Panc1 (cell line): Measurements from ENCODE around the gene ACP3. TPM values are rescaled to one million over a fixed set of nuclear protein-coding genes. Genes with fewer than 3 reads are reported as not detected.

Experiments used
- ATAC-seq: fragments of 200-7000 bp; cut with Tn5 transposase; 2 replicates; pipeline ENCODE4 v1.9.1; 2020; ENCODE audit warnings: mild to moderate bottlenecking, moderate library complexity
- BruUV-seq: library from RNA; stranded (reverse); fragments of 400-500 nt; replicated peaks from 2 replicates; lab custom pipeline; 2021; lab: Mats Ljungman, UMichigan
- CTCF ChIA-PET: fragments of 300-600 bp; sonication (Branson Sonifier 250); formaldehyde crosslinking; loops from one replicate; lab custom pipeline; 2022; ENCODE audit warnings: antibody characterized with exemption; lab: Charles Lee
- POLR2A ChIA-PET: fragments of 300-600 bp; sonication (Branson Sonifier 250); formaldehyde crosslinking; loops from one replicate; lab custom pipeline; 2022; ENCODE audit warnings: antibody characterized with exemption; lab: Charles Lee
- DNase-seq: peaks from one replicate; pipeline ENCODE4 v3.0.0-alpha.2; 2010; ENCODE audit warnings: low read depth, low spot score
- H3K27ac ChIP-seq: 2 replicates; pipeline ENCODE4 v1.5.1; 2011; ENCODE audit warnings: mild to moderate bottlenecking, low read length, inconsistent platforms
- H3K27me3 ChIP-seq: fragments of 200-500 bp; sonication (Bioruptor generic); 2 replicates; pipeline ENCODE4 v1.6.0; 2014; ENCODE audit warnings: low read length, inconsistent platforms; ENCODE audit not compliant: control insufficient read depth, insufficient read depth
- H3K36me3 ChIP-seq: fragments of 200-500 bp; sonication (Bioruptor generic); 2 replicates; pipeline ENCODE4 v1.5.1; 2014; ENCODE audit warnings: inconsistent platforms, mild to moderate bottlenecking, low read length, moderate library complexity; ENCODE audit not compliant: control insufficient read depth, insufficient read depth
- H3K4me1 ChIP-seq: 2 replicates; pipeline ENCODE4 v1.5.1; 2011; ENCODE audit warnings: inconsistent platforms, mild to moderate bottlenecking, low read length, moderate library complexity; ENCODE audit not compliant: control insufficient read depth, insufficient read depth
- H3K4me3 ChIP-seq, 2 experiments: 2 replicates each; pipeline ENCODE4 v1.5.1; 2011 to 2012; ENCODE audit warnings: low read depth in 2 of 2, low read length in 2 of 2, mild to moderate bottlenecking in 2 of 2, inconsistent platforms in 1 of 2, moderate library complexity in 1 of 2
- H3K9me3 ChIP-seq: fragments of 200-500 bp; sonication (Bioruptor generic); 2 replicates; pipeline ENCODE4 v1.5.1; 2014; ENCODE audit warnings: low read depth, mild to moderate bottlenecking, inconsistent platforms, low read length, moderate library complexity; ENCODE audit not compliant: control insufficient read depth, insufficient read depth
- POLR2AphosphoS5 ChIP-seq: IDR thresholded peaks from 2 replicates; pipeline ENCODE4 v1.6.1; 2012; ENCODE audit warnings: mild to moderate bottlenecking, low read depth, low read length, moderate library complexity
- SIN3A ChIP-seq: IDR thresholded peaks from 2 replicates; pipeline ENCODE4 v1.6.1; 2012; ENCODE audit warnings: low read depth, mild to moderate bottlenecking, low read length, moderate library complexity, borderline replicate concordance; ENCODE audit not compliant: insufficient read depth
- TCF7L2 ChIP-seq: IDR thresholded peaks from 2 replicates; pipeline ENCODE4 v1.6.1; 2011; ENCODE audit warnings: mild to moderate bottlenecking, low read depth, low read length, inconsistent platforms
- in situ Hi-C: cut with HindIII; loops from 2 replicates; pipeline ENCODE4 v1.10.0; 2016; ENCODE audit warnings: low sequenced_read_pairs, low pct_unique_long_range_greater_than_20kb
- intact Hi-C: fragments of 100-400 bp; cut with micrococcal nuclease; formaldehyde crosslinking; loops from one replicate; pipeline ENCODE4 v1.10.0; 2022; ENCODE audit not compliant: unreplicated experiment
- total RNA-seq: library from RNA; stranded (reverse); gene quantifications from one replicate; pipeline ENCODE4 v1.2.1, GENCODE V29; 2021; ENCODE audit not compliant: unreplicated experiment
- TF ChIP-seq, protein P1 (sequence below), 2 experiments: IDR thresholded peaks; 2 replicates each; pipeline ENCODE4 v1.6.1; 2011 to 2012; ENCODE audit warnings: low read depth in 2 of 2, control low read depth in 1 of 2, low read length in 1 of 2, mild to moderate bottlenecking in 1 of 2, moderate library complexity in 1 of 2; ENCODE audit not compliant: insufficient read depth in 1 of 2
- TF ChIP-seq, protein P2 (sequence below): fragments of 450-650 bp; IDR thresholded peaks from 2 replicates; pipeline ENCODE4 v1.5.1; 2017; ENCODE audit warnings: mild to moderate bottlenecking

Gene ACP3
- total RNA-seq, 1 experiment from 2014 or later, result not detected

DNA sequence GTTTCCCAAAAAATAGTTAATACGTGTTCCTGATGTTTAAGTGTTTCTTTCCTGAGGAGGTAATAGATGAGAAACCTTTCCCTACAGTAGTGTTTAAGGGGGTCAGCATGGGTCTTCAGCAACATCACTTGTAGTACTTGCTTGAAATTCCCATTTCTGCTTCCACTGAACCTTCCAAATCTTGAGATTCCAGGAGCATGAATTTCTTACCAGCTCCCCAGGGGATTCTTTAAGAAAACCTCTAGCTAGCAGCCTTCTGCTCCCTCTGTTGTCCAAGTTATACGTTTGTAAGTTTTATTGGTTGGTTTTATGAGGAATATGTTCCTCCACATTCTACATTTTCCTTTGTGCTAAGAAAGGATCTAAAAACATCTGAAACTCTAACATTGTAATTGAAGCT is 38.2 kb upstream of the ACP3 start:
- no TSS peak for BruUV-seq
- ATAC-seq, result no peak
- intact Hi-C loops, result no loop called here

DNA sequence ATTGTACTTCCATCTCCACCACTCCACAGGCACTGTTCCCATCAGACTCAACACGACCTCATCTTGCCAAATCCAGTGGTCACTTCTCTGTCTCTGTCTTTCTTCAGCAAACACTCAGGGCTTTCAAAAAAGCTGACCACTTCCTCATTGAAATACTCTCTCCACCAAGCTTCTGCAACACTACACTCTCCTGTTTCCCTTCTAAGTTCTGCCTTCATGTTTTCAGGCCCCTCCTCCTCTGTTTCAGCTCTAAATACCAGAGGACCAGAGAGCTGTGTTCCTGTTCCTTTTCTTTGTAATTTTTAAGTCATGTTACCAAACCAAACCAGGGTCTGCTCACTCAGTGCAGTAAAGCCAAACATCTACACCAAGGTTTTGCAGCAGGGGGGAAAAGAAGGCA is 33.8 kb upstream of the ACP3 start:
- BruUV-seq, result no TSS peak
- intact Hi-C loops, result no loop called here
- Histone ChIP-seq H3K9me3 (no peaks in the 10 kb centered on the region), H3K36me3 (no peaks in the 10 kb centered on the region), H3K27ac (no peak overlapping the region), H3K4me3 (no peak overlapping the region), H3K4me1 (no peaks in the 10 kb centered on the region), H3K27me3 (peaks cover 2% of the 10 kb centered on the region; the same call in 1 of the 2 replicates)
- ChIA-PET CTCF (no interaction called here), POLR2A (no interaction called here)
- no peak for DNase-seq
- no peak for ATAC-seq
- in situ Hi-C loops, result no loop called here
- TF ChIP-seq, protein P1, sequence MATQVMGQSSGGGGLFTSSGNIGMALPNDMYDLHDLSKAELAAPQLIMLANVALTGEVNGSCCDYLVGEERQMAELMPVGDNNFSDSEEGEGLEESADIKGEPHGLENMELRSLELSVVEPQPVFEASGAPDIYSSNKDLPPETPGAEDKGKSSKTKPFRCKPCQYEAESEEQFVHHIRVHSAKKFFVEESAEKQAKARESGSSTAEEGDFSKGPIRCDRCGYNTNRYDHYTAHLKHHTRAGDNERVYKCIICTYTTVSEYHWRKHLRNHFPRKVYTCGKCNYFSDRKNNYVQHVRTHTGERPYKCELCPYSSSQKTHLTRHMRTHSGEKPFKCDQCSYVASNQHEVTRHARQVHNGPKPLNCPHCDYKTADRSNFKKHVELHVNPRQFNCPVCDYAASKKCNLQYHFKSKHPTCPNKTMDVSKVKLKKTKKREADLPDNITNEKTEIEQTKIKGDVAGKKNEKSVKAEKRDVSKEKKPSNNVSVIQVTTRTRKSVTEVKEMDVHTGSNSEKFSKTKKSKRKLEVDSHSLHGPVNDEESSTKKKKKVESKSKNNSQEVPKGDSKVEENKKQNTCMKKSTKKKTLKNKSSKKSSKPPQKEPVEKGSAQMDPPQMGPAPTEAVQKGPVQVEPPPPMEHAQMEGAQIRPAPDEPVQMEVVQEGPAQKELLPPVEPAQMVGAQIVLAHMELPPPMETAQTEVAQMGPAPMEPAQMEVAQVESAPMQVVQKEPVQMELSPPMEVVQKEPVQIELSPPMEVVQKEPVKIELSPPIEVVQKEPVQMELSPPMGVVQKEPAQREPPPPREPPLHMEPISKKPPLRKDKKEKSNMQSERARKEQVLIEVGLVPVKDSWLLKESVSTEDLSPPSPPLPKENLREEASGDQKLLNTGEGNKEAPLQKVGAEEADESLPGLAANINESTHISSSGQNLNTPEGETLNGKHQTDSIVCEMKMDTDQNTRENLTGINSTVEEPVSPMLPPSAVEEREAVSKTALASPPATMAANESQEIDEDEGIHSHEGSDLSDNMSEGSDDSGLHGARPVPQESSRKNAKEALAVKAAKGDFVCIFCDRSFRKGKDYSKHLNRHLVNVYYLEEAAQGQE (IDR thresholded peaks at IDR 0.05; ENCODE audit: insufficient read depth in 1 of 2, low read depth in 2 of 2, low read length in 1 of 2), result no peak
- TF ChIP-seq POLR2AphosphoS5, result no peak
- TF ChIP-seq SIN3A, result no peak
- TF ChIP-seq TCF7L2, result no peak
- TF ChIP-seq, protein P2, sequence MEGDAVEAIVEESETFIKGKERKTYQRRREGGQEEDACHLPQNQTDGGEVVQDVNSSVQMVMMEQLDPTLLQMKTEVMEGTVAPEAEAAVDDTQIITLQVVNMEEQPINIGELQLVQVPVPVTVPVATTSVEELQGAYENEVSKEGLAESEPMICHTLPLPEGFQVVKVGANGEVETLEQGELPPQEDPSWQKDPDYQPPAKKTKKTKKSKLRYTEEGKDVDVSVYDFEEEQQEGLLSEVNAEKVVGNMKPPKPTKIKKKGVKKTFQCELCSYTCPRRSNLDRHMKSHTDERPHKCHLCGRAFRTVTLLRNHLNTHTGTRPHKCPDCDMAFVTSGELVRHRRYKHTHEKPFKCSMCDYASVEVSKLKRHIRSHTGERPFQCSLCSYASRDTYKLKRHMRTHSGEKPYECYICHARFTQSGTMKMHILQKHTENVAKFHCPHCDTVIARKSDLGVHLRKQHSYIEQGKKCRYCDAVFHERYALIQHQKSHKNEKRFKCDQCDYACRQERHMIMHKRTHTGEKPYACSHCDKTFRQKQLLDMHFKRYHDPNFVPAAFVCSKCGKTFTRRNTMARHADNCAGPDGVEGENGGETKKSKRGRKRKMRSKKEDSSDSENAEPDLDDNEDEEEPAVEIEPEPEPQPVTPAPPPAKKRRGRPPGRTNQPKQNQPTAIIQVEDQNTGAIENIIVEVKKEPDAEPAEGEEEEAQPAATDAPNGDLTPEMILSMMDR, result no peak

More for the DNA sequence above, 38.2 kb upstream of the ACP3 start:
- H3K27me3 ChIP-seq, result no peaks in the 10 kb centered on the region
- POLR2A ChIA-PET, result no interaction called here
- no peaks in the 10 kb centered on the region for H3K9me3 ChIP-seq
- CTCF ChIA-PET, result no interaction called here
- no peak for DNase-seq
- H3K36me3 ChIP-seq, result no peaks in the 10 kb centered on the region
- H3K27ac ChIP-seq, result no peak overlapping the region
- H3K4me1 ChIP-seq, result no peaks in the 10 kb centered on the region
- in situ Hi-C loops, result no loop called here
- H3K4me3 ChIP-seq, result no peak overlapping the region
- TF ChIP-seq, protein P1 (IDR thresholded peaks at IDR 0.05; ENCODE audit: insufficient read depth in 1 of 2, low read depth in 2 of 2, low read length in 1 of 2), result no peak
- TF ChIP-seq TCF7L2 (no peak), POLR2AphosphoS5 (no peak)
